CD4-positive, alpha-beta T cell treated with Interferon gamma for 1 hour (primary cell): ENCODE results near the gene TTC39C.
A peak's percentile ranks its signal among the peaks of the same experiment; 100 is the strongest.

ENCODE experiments used
- DNase-seq: peaks from one replicate; pipeline ENCODE4 v3.0.0-alpha.2; 2020

The TTC39C gene

DNA sequence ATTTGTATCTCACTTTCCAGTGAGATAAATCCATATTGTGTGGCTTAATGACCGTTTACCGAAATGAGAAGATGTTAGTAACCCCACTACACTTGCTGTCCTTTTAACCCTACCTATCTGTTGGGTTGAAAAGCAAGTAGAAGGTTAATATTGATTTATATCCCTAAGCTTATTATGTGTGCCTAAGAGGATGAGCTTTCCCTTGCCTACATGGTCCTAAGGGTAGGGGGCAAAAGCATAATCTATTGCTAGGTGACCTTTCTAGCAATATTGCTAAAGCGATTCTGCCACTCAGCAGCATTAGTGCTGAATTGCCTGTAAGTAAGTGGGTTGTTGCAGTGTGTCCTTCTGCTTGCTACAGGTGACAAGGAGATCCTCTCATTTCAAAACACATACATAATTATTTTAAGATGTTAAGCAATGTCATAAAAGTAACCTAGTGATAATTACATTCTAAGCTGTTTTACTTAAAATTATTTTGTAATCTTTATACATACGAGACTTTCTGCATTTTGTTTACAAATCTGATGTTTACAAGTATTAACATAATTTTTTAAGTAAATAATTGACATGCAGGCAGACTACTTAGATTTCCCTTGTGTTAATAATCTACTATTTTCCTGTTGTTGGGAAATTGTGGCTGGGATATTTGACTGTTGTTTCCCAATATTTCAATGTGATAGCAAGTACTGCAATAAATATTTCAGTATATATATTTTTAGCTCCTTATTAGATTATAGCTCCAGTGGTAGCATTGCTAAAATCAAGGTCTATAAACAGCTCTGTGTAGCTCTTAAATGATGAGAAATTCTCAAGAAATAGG, 75.2 kb downstream of the TTC39C start:
- no peak for DNase-seq

DNA sequence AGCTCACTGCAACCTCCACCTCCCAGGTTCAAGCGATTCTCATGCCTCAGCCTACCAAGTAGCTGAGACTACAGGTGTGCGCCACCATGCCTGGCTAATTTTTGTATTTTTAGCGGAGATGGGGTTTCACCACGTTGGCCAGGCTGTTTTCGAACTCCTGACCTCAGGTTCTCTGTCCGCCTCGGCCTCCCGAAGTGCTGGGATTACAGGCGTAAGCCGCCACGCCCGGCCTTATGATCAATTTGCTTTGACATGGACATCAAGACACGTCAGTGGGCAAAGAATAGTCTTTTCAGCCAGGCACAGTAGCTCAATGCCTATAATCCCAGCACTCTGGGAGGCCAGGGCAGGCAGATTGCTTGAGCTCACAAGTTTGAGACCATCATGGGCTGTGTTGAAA, 76.3 kb downstream of the TTC39C start:
- no peak for DNase-seq

DNA sequence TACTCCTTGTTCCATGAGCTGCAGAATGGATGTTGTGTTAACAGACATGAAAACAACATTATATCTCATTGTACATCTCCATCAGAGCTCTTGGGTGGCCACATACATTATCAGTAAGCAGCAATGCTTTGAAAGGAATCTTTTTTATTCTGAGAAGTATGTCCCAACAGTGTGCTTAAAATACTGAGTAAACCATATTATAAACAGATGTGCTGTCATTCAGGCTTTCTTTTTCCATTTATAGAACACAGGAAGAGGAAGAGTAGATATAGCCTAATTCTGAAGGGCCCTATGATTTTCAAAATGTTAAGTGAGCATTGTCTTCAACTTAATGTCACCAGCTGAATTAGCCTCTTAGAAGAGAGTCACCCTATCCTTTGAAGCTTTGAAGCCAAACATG, 80.0 kb downstream of the TTC39C start:
- no peak for DNase-seq

DNA sequence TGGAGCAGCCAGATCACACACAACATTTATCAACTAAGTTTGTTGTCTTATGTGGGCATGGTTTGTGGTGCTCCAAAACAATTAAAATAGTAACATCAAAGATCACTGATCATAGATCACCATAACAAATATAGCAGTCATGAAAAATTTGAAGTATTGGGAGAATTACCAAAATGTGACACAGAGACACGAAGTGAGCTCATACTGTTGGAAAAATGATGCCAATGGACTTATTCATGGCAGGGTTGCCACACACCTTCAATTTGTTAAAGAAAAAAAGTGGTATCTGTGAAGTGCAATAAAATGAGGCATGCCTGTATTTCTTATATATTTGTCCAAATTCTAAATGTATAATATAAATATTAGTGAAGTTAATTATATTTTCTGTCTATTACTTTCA, 81.4 kb downstream of the TTC39C start:
- no peak for DNase-seq

DNA sequence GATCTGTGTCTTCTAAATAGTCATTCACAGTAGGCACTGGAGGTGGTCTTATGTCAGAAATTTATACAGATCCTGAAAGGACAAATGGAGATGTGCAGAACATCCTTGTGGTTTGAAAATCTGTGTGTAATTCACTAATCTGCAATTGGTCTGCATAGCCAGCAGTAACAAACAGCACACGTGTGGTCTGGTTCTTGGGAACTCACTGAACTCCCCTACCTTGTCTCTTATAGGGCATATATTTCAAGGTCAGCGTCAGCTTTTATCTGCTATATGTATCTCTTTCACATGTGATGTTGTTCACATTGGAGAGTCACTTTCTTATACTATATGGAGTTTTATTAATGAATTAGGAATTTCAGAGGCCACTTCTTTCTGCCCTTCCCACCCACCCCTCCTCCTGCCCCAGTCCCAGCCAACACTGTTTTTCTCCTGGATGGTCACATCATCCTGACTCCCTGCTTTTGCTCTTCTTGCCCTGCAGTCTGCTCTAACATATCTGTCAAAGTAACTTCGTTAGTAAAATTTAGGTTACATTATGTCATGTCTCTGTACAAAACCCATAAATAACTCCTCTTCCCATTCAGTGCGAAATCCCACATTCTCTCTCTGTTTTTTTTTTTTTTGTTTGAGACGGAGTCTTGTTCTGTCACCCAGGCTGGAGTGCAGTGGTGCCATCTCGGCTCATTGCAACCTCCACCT, 88.9 kb downstream of the TTC39C start:
- no peak for DNase-seq

DNA sequence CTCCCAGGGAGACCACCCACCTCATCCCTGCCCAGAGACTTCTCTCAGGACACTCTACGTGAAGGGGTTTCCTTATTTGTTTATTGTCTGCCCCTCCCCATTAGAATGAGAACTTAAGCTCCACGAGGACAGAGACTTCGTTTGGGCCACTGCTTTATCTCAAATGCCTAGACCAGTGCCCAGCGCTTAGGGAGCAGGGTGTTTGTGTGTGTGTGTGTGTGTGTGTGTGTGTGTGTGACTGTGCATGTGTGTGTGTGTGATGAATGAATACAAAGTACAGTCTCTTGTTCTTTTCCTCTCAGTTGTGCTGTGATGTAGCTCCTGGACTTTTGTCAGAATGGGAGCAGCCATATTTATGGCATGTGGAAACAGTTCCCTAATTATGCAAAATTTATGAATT, 89.9 kb downstream of the TTC39C start:
- no peak for DNase-seq

DNA sequence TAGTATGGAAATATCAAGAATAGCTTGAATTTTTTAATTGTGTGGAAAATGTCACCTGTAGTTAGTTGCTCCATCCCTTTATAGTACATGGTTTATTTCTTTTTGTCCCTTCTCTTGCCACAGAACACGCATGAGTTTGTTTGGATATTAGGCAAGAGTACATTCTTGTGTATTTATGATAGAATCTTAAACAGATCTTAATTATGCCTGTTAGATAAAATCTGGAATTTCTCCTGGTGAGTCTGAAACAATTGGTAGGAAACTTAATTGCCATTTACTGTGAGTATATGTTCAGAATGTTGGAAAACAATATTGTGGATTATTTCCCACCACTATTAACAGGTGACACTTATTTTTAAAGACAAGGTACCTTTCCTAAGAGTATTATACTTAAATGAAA, 94.1 kb downstream of the TTC39C start:
- no peak for DNase-seq

DNA sequence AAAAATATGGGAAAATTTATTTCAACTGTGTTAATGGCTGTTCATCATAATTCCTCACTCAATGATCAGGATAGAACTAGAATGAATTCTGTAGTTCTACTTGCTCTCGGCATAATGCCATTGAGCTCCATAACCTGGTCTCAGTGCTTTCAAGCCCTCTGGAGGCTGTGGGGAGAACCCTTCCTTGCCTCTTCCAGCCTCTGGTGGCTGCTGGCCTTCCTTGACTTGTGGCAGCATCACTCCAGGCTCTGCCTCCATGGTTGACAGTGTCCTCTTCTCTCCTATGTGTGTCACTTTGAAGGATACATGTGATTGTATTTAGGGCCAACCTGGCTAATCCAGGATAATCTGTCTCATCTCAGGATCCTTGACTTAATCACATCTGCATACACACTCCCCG, 97.4 kb downstream of the TTC39C start:
- no peak for DNase-seq

DNA sequence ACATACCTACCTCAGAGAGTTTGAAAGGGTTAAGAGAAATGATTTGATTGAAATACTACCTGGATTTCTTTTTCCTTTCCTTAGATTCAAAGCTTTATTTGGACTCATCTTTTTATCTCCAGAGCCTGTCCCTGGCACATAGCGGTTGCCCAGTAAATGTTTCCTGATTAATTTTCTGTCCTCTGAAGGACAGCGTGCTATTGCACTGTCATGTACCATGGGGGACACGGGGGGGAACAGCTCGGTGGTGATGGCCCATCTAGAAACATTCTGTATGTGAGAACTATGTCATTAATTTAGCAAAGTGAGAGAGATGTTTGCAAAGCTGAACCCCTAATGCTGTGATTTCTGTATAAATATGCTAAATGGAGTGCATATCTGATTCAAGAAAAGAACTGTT, 97.9 kb downstream of the TTC39C start:
- DNase-seq = no peak

DNA sequence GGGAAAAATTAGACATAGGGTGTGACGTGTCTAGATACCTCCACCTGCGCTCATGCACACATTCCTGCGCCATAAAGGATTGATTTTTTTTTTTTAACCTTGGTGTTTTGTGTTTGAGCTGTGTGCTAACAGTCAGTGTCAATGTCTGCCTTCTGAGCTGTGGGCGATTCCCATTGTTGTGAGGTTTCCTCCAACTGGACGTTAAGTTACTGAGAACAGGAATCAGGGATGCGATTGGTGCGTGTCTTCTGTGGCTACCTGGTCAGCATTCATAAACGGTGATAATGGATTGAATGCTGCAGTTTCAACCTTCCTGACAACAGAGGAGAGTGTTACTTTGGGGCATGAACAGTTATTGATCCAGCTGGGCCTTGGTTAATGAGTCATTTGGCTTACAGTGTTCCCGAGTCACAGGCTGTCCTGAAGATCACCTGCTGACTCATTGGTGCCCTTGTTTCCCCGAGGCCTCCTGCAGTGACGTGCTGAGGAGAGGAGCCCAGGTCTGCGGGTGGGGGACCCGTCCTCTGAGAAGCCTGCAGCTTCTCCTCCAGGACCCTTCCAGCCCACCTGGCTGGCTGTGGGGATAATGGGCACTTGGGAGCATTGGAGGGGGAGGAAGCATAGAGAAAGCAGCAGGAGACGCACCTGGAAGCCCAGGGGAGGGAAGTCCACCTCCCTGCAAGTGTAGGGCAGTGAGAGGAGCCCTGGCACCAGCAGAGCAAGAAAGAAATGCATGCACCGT, 98.5 kb downstream of the TTC39C start:
- no peak for DNase-seq

DNA sequence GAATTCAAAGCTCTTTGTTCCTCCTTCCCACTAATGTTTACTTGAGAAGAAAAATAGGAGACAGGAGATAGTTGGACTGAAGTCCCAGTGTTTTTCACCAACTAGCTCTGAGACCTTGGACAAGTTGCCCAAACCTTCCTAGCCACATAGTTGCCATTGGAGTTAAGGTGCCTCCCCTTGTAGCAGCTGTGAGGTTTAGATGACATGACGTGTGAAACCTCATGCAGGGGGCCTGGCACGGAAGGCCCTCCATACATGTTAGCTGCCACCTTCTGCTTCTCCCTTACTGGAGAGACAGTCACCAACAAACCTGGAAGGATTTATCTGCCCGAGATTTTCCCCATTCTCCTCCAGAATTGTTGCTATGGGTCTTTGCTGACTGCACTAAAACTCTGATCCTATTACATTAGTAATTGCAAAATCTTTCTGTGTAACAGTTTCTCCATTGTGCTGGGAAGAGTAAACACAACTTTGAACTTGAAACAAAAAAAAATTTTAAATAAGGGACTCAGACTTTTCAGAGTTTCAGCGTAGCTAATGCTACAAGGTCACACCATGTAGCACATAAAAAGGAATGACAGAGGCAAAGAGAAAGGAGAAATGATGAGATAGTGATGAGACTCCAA, 100.5 kb downstream of the TTC39C start:
- DNase-seq = no peak

DNA sequence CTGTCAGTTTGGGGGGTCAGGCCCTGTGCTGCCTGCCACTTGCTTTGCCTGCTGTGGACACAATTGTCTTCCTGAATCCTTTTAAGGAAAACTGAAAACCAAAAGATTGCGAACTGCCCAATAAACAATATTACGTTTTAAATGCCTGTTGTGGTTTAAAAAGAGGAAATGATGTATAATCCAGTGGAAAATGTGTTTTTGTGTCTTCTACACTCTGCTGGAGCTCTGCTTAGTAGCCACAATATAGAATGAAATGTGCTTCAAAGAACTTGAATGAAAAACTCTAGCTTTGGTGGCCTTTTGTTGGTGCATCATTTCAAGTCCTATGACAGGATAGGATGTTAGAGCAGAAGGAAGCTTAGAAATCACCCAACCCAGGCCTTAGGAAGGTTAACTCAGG, 101.1 kb downstream of the TTC39C start:
- DNase-seq = no peak

DNA sequence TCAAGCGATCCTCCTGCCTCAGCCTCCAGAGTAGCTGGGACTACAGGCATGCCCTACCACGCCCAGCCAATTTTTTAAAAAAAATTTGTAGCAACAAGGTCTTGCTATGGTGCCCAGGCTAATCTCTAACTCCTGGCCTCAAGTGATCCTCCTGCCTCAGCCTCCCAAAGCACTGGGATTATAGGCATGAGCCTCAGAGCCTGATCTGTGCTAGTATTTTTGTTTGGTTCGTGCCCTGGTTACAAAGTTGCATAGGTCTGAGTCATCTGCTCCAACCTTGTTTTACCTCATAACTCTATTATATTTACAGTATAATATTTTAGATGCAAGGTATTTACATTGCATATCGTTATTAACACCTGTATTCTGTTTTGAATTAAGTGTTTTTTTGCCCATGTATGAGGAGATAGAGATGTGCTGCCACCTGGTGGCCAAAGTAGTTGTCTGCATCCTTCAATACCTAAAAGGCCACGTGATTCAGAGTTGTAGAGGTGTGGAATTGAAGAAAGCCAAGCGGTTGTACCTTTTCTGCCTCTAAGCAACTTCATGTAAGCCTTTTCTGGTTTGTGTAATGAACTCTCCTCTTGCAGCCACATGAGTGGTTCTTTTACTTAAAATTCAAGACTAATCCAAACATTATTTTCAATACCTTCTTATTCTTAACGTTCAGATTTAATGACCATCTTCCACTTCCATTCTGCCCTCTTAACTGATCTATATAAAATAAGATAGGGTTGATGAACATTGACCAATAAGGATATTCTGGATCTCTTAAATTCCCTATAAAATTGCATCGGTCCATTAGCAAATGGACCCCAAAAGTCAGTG, 104.4 kb downstream of the TTC39C start:
- DNase-seq = peak; percentile 66

DNA sequence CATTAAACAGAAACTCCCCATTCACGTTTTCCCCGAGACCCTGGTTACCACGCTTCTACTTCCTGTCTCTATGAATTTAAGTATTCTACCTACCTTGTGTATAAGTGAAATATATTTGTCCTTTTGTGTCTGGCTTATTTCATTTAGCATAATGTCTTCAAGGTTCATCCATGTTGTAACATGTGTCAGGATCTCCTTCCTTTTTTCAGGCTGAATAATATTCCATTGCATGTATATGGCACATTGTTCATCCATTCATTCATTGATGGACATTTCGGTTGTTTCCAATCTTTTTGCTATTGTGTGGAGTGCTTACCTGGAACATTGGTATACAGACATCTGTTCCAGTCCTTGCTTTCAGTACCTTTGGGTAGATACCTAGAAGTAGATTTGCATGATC, 106.1 kb downstream of the TTC39C start:
- DNase-seq = no peak

DNA sequence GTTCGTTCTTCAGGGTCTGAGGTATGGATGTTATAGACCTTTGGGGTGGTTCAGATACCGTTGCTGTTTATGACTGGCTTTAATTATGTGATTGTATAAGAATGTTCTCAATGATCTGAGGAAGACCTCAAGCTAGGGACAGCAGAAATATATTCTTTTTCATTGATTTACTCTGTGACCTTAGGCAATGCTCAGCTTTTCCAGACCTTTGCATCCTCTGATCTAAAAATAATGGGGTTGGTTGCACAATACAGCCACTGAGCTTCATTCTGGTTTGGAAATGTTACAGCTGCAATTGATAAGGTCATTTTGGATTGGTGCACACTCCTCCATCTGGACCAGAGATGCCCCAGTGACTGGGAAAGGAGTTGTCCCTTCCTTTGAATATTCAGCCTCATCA, 107.1 kb downstream of the TTC39C start:
- DNase-seq = no peak

DNA sequence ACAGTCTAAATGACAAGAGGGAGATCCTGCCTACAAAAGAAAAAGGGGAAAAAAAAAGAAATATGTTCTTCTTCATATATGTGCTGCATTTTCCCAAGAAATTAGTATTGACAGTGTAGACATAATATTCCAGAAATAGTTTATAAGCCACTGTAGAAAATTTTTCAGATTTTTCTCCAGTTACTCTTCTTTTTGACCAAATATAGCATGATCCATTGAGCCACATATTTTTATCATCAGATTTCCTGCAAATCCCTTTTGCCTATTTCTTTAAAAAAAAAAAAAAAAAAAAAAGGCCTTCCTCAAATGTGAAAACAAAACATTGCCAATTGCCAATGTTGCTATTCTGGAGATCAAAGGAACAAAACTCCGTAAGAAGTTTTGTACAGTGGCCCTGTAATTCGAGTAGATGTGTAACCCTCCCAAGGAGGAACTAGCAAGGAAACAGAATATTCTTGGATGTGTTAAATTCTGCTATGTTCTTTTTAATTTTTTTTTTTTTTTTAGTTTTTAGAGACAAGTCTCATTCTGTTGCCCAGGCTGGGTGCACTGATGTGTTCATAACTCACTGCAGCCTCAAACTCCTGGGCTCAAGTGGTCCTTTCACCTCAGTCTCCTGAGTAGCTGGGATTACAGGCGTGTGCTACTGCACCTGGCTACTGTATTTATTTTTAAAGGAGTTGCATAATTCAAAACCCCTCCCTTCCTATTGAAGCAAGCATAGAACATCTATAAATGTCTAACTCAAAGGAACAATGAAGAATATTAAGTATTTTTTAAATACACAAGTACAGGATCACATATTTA, 111.8 kb downstream of the TTC39C start:
- DNase-seq = no peak

DNA sequence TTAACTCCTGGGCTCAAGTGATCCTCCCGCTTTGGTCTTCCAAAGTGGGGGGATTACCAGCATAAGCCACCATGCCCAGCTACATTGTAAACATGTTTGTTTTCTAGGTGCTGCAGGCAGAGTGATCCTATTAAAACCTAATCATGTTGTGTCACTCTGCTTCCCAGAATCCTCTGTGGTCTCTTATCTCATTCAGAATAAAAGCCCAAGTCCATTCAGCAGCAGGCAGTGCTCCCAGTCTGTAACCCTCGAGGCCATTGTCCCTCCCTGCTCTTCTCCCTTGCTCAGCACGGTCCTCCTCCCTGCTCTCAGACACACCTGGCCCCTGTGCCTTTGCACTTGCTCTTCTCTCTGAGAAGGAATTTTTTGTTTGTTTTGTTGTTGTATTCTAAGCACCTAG, 113.2 kb downstream of the TTC39C start:
- no peak for DNase-seq

DNA sequence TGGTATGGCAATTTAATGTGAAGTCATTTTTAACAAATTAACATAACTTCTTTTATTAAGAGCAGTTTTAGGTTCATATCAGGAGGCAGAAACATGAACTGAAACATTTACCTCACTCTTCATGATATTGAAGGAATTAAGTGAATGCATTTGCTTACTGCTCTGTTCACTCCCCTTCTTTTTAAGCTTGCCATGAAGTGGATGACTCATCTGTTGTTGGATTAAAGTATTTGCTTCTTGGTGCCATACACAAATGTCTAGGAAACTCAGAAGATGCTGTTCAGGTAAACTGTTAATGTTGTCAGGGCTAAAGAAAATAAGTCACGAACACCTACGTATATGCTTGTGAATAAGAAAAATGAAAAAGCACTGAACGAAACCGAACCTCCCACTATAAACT, 114.1 kb downstream of the TTC39C start:
- no peak for DNase-seq

DNA sequence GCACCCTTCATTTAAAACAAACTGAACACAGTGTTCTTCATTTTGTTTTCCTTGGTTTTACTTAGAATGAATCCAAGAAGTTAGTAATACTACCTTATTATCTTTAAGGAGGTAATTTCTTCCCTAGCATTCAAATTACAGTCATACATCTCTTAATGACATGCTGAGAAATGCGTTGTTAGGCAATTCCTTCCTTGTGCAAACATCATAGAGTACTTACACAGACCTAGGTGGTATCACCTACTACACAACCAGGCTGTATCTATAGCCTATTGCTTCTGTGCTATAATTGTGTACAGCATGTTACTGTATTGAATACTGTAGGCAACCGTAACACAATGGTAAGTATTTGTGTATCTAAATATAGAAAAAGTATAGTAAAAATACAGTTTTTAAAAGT, 115.9 kb downstream of the TTC39C start:
- DNase-seq = no peak

DNA sequence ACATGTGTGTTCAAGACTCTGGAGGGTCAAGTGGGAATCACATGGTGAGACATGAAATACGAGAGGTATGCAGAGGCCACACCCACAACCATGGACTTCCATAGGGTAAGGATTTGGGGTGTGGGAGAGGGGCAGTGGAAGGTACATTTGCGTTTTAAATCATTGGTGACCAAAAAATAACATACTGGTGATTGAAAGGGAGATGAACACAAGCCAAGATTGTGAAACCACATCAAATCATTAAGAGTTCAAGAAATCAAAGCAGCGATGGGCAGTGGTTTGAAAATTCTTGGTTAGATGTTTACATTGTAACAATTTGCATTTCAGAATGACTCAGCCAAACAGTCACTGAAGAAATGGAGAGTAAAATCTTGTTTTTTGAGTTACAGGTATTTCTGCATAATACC, 122.4 kb downstream of the TTC39C start:
- no peak for DNase-seq

DNA sequence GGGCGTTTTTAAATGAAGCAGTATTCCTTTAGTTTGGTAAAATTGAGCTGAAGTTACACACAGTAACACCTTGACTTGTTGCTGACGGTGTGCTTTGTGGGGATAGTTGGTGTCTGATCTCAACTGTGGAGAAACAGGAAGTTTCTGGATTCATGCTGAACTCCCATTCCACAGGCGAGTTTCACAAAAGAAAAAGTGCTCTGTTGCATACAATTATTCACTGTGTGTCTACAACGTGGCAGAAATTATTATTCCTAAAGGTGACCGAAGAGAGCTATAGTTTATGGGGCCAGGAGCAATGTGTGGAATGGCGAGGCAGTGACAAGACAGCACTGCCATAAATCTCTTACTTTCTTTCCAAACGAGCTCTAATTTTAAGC, 123.8 kb downstream of the TTC39C start:
- DNase-seq = no peak
